Measurements from ENCODE around the gene STAT6. TPM values are rescaled to one million over a fixed set of nuclear protein-coding genes. Genes with fewer than 3 reads are reported as not detected.

STAT6 gene, protein sequence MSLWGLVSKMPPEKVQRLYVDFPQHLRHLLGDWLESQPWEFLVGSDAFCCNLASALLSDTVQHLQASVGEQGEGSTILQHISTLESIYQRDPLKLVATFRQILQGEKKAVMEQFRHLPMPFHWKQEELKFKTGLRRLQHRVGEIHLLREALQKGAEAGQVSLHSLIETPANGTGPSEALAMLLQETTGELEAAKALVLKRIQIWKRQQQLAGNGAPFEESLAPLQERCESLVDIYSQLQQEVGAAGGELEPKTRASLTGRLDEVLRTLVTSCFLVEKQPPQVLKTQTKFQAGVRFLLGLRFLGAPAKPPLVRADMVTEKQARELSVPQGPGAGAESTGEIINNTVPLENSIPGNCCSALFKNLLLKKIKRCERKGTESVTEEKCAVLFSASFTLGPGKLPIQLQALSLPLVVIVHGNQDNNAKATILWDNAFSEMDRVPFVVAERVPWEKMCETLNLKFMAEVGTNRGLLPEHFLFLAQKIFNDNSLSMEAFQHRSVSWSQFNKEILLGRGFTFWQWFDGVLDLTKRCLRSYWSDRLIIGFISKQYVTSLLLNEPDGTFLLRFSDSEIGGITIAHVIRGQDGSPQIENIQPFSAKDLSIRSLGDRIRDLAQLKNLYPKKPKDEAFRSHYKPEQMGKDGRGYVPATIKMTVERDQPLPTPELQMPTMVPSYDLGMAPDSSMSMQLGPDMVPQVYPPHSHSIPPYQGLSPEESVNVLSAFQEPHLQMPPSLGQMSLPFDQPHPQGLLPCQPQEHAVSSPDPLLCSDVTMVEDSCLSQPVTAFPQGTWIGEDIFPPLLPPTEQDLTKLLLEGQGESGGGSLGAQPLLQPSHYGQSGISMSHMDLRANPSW
- total RNA-seq = 57.8 and 98.8 TPM in 2 replicates

DNA sequence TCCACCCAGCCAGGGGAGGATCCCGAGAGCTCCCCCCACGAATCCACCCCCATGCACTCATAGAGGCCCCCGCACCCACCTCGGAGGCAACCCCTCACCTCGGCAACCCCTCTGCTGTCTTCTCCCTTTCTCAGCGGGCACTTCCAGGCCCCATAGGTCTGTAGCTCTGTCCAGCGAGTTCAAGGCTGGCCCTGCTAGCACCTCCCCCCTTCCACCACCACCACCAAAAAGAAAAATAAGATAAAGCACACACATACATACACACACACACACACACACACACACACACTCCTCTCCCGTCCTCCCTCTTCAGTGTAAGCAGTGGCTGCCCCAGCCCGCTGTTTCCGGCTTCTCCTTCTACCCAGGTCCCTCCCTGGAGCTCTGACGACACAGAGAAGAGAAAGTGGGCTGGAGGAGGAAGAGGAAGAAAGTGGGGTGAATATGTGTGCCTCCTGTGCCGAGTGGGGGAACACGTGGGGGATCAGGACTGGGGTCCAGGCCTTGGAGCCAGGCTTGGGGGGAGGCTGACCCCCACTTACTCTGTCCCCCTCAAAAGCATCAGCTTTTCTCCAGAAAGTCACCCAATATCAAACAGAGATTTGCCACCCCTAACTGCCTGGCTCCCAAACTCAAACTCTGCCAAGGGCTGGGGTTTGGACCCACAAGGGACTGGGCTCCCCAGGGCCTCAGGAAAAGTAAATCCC is at the start of gene STAT6:
STAT6 (minus strand) TSS at position 332 of the 704 bp plus-strand sequence. CDS start 3,084 bp downstream, outside the sequence.

DNA sequence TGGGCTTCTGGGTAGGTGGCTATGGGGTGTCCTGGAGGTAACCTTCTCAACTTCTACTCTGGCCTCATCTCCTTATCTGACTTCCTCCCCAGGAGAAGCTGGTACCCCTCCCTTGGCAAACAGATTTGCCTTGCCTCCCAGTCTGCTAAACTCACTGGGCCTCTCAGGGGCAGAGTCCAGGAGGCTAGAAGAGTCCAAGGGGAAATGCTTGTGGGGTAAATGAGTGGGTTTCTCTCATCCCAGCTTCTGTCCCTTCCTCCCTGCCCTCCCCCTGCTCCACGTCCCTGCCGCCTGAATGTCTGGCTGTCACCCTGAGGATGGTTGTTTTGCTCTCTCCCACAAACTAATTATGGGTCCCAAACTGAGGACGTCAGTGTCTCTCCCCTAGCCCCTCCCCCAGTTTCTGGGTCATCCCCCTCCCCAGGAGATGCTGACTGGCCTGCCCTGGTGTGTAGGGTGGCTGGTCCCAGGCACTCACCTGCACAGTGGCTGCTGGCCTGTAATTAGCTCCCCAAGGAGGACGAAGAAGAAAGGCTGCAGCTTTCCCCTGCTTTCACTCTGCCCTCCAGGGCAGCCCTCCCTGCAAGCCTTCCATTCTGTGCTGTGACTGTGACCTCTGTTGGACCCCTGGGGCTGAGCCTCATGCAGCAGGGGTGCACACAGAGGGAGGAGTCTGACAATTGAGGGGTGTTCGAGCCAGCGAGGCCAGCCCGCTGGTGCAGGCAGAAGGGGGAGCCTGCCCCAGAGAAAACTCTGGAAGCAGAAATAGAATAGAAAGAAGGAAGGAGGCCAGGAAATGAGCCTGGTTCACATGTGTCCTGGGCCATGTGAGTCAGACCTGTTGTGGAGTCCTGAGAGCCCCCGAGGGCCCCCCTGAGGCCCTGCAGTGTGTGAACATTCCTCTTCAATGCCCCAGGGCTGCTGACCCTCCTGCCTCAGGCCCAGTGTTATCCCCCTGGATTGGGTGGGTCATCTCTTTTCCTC is 36.1 kb upstream of the STAT6 start, which contains the start of gene LRP1-AS:
LRP1-AS (minus strand) TSS at position 659 of the 984 bp plus-strand sequence.

DNA sequence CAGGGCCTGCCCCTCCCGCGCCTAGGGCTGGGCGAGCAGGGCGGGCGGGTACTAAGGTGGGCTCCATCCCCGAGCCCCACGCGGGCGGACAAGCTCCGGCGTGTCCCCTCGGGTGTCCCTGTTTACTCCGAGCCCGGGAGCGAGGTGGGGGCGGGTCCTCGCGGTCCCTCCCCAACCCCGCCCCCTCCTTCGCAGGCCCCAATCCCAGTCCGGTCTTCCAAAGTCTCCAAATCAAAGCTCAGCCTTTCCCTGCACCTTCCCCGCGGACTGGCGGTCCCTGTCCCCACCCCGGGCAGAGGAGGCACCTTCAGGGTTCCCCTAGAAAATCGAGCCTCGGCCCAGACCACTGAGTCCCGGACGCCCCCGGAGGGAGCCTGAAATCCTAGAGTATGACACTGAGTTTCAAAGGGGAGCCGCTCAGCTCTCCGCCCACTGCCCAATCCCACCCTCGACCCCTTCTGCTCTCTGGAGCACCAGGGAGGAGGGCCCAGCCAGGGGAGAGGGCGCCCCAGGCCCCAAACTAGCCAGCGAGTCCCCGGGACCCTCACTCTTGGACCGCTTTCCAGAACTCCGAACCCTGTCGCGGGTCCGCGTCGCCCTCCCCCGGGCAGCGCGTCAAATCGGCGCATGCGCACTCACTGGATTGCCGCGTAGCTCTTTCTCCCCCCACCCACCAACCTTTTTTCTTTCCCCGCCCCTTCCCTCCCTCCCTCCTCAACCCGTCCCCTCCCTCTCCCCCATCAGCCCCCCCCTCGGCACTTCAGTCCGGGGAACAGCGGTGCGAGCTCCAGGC is 16.8 kb upstream of the STAT6 start, which contains the start of gene LRP1:
LRP1 (plus strand) TSS at position 758 of the 793 bp plus-strand sequence. CDS start 482 bp downstream, outside the sequence.

DNA sequence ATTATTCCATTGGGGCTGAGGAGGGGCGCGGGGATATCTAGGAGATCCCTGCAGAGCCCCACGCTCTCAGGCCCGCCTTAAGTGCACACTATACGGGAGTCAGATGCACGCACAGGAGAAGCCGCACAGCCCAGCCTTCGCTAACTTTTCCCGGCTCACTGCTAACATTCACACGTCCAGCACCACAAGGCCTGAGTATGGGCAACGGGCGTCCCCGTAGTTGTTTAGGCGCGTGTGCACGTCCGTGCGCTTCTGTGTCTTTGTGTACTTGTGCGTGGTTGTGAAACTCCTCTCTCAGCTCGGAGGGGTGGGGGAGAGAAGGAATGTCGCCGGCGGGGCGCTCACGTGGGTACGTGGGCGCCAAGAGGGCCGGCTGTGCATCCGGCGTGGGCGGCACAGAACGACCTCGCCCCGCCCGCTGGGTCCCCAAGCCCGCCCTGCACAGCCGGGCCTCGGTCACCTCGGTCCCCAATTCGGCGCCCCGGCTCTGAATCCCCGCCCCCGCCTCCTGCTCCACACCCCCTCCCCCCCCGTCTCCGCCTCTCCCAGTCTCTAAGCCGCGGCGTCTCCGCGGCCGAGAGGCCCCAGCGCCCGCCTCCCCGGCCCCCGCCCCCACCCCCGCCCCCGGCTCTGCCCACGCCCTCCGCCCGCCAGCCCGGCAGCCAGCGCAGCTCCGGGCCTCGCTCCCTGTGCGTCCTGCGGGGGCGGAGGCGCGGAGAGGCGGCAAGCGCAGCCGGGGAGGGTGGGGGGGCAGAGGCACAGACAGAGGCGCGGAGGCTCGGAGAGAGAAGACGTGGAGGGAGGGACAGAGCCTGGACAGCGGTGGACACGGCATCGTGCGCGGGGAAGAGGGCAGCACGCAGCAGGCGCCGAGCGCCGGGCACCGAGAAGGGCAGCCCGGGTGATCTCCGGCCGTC is 22.6 kb downstream of the STAT6 start, which contains the start of gene NAB2:
NAB2 (plus strand) TSS at position 761 of the 917 bp plus-strand sequence. CDS start 158 bp downstream, outside the sequence.

DNA sequence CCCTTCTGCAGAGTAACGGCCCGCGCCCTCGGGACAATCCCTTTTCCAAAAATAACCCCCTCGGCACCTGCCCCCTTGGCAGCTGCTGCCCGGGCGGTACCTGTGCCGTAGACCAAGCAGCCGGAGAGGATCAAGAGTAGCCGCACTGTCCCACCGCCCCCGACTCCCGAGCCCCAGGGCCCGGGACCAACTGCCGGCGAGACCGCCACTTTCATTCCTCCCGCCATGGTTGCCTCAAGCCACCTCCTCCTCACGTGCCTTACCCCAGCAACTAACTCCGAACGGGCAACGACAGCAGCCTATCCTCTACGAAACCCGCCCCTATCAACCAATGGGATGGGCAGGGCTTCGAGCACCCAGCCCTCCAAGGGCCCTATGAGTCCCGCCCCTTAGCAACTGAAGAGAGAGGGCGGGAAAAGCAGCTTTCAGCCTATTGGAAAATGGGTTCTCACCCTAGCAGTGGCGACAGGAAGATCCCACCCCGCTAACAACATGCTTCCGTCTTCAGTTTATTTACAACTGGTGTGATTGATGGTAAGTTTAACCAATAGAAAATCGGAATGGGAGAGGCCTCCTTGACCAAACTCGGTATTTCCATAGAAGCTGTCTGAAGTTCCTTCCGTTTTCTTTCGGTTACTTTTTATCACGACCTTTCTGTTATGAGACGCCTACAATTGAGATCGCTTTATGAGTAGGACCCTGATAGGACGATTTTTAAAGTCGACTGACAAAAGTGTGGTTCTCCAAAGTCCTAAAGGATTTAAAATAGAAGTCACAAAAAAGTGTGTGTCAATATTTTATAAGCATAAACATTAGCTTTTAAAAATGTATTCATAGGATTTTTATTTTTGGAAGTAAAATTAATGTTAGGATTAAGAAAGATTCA is 32.4 kb downstream of the STAT6 start, which contains the start of gene NEMP1:
NEMP1 (minus strand) TSS at position 273 of the 886 bp plus-strand sequence; CDS start at position 227, 46 bp downstream.

DNA sequence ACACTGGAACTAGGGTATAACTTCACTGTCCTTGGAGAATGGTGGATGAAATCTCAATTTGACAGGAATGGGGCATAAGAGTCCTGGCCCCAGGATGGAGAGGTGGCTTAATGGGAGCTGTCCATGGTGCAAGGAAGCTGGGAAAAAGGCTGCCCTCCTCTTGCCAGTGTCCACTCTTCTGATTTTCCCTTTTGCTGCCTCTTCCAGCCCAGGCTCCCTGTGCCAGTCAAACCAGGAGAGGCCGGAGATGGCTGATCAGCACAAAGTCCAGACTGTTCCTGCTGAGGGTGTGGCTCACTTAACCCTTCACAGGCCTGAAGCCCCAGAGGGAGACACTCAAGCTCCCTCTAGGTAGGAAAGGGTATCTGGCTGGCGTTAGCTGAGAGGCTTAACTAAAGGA is 61.3 kb downstream of the STAT6 start, which contains the start of gene MYO1A:
MYO1A (minus strand) TSS at position 240 of the 400 bp plus-strand sequence. CDS start 1,806 bp downstream, outside the sequence.

Other genes with a start within 250 kb of the STAT6 start
- gene SDR9C7, start 177.0 kb downstream of the STAT6 start, total RNA-seq = 0.08 TPM in 1 of 2 replicates, not detected in the other
- gene RDH16, start 153.8 kb downstream of the STAT6 start, total RNA-seq = under 0.01 and 0.56 TPM in 2 replicates
- gene ZBTB39, start 104.8 kb downstream of the STAT6 start, total RNA-seq = 3.9 and 5.7 TPM in 2 replicates
- gene TAC3, start 94.8 kb downstream of the STAT6 start, total RNA-seq = not detected in 2 replicates
- under 0.01 TPM in 1 of 2 replicates, not detected in the other for gene MYO1A, start 61.2 kb downstream of the STAT6 start, total RNA-seq
- gene NEMP1, start 32.6 kb downstream of the STAT6 start, total RNA-seq = 10.9 and 12.9 TPM in 2 replicates
- 46.2 and 46.7 TPM in 2 replicates for gene NAB2, start 22.2 kb downstream of the STAT6 start, total RNA-seq
- gene LRP1, start 17.1 kb upstream of the STAT6 start, total RNA-seq = 129 and 234 TPM in 2 replicates
- gene LRP1-AS, start 36.3 kb upstream of the STAT6 start, total RNA-seq = not detected in 2 replicates
- 3.4 and 7.5 TPM in 2 replicates for gene NXPH4, start 105.4 kb upstream of the STAT6 start, total RNA-seq
- 276 and 355 TPM in 2 replicates for gene SHMT2, start 118.3 kb upstream of the STAT6 start, total RNA-seq
- 0.26 and 4.5 TPM in 2 replicates for gene STAC3, start 139.8 kb upstream of the STAT6 start, total RNA-seq